GM12878 (cell line): ENCODE results near the gene GALNT18.

Experiments
- CHD2 ChIP-seq: IDR thresholded peaks from 2 replicates; pipeline ENCODE4 v1.6.1; 2011; ENCODE audit warnings: low read depth, low read length, improper control_type of control experiment, borderline replicate concordance
- CTCF ChIP-seq, 3 experiments: IDR thresholded peaks in 2 of 3; conservative IDR thresholded peaks in 1 of 3; 2 replicates each; pipeline ENCODE4 v1.5.1; 2011; ENCODE audit warnings: low read depth in 3 of 3, low read length in 3 of 3, mild to moderate bottlenecking in 3 of 3, control low read depth in 2 of 3, moderate library complexity in 2 of 3, inconsistent platforms in 1 of 3, mixed read lengths in 1 of 3; ENCODE audit not compliant: control insufficient read depth in 2 of 3, insufficient read depth in 1 of 3; ENCODE audit errors: extremely low read depth in 1 of 3
- JUND ChIP-seq: IDR thresholded peaks from 2 replicates; pipeline ENCODE4 v1.6.1; 2012; ENCODE audit warnings: low read depth, mild to moderate bottlenecking, low read length, improper control_type of control experiment, moderate library complexity
- MEF2A ChIP-seq: IDR thresholded peaks from 2 replicates; pipeline ENCODE4 v1.6.1; 2011; ENCODE audit warnings: low read depth, mild to moderate bottlenecking, low read length, moderate library complexity; ENCODE audit not compliant: insufficient read depth
- RAD21 ChIP-seq: IDR thresholded peaks from 2 replicates; pipeline ENCODE4 v1.6.1; 2011; ENCODE audit warnings: mild to moderate bottlenecking, low read depth, low read length, moderate library complexity; ENCODE audit not compliant: insufficient read depth
- RBBP5 ChIP-seq: fragments of 200-600 bp; sonication (generic); conservative IDR thresholded peaks from 2 replicates; pipeline ENCODE4 v1.6.1; 2016
- SUZ12 ChIP-seq: fragments of 200-600 bp; sonication (generic); IDR thresholded peaks from one replicate; pipeline ENCODE4 v1.6.1; 2018; ENCODE audit warnings: antibody characterized with exemption, mild to moderate bottlenecking; ENCODE audit not compliant: unreplicated experiment
- YBX1 ChIP-seq: fragments of 450-650 bp; IDR thresholded peaks from 2 replicates; pipeline ENCODE4 v1.6.1; 2016; ENCODE audit warnings: antibody characterized with exemption

- TF ChIP-seq RAD21 (no peak), CHD2 (no peak), SUZ12 (no peak), YBX1 (no peak), CTCF (IDR thresholded peaks at IDR 0.05 in 2 of 3, conservative IDR thresholded peaks at IDR 0.05 in 1 of 3; ENCODE audit: control insufficient read depth in 2 of 3, extremely low read depth in 1 of 3, insufficient read depth in 1 of 3, low read depth in 3 of 3, low read length in 3 of 3) (no peak), MEF2A (no peak), RBBP5 (no peak), JUND (no peak)
Measured at GRCh38 chr11:11531131-11531908, 90.5 kb downstream of the GALNT18 start.
